OCI-LY1 (cell line): ENCODE results near the gene CEP112.

Source experiments
- EZH2 ChIP-seq: fragments of 200-600 bp; sonication (generic), shearing (Covaris generic); IDR thresholded peaks from 2 replicates; pipeline ENCODE4 v1.8.0; 2017; ENCODE audit warnings: borderline replicate concordance, mixed run types, mild to moderate bottlenecking, antibody characterized with exemption, low read length, moderate library complexity, mixed read lengths
- TF ChIP-seq, protein P1 (sequence below): fragments of 200-600 bp; sonication (generic), shearing (Covaris generic); IDR thresholded peaks from 2 replicates; pipeline ENCODE4 v1.5.1; 2017; ENCODE audit warnings: mild to moderate bottlenecking, antibody characterized with exemption, low read length, moderate library complexity, mixed read lengths

DNA sequence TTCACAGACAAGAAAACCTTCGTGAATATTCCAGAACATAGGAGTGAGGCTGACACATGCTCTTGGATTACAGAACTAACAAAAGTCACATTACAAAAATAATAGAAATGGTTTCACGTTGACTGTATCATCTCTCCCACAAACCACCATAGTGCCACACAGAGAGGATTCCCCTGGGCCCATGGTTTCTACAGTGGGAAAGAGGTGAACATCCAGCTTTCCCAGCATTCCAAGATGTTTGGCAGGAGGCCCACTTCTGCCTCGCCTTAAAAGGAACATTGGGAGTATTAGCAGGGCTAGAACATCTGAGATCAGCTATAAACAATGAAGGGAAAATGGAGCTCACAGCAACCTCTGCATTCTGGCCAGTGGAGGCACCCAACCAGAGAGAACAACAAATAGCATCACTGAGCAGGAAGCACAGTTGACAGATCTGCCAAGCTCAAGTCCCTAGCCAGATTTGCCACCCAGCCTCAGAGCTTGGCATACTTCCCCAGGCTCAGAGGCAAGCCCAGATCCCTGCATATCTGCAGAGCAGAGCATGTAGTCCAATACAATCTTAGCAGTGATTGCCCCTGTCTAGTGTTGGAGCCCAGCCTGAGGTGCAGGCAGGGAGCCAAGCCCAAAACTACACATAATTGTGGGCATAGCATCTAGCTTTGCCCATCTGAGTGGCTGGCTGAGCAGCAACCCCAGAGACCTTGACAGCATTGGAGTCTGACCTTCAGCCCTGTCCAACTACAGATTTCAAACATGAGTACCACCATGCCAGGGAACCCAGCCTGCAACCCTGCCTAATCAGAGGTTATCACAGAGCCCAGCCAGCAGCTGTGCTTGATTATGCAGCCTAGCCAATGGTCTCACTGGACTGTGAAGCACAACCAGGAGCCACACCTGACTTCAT lies 260.4 kb downstream of the CEP112 start:
- TF ChIP-seq, protein P1, sequence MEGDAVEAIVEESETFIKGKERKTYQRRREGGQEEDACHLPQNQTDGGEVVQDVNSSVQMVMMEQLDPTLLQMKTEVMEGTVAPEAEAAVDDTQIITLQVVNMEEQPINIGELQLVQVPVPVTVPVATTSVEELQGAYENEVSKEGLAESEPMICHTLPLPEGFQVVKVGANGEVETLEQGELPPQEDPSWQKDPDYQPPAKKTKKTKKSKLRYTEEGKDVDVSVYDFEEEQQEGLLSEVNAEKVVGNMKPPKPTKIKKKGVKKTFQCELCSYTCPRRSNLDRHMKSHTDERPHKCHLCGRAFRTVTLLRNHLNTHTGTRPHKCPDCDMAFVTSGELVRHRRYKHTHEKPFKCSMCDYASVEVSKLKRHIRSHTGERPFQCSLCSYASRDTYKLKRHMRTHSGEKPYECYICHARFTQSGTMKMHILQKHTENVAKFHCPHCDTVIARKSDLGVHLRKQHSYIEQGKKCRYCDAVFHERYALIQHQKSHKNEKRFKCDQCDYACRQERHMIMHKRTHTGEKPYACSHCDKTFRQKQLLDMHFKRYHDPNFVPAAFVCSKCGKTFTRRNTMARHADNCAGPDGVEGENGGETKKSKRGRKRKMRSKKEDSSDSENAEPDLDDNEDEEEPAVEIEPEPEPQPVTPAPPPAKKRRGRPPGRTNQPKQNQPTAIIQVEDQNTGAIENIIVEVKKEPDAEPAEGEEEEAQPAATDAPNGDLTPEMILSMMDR: no peak
- no peak for TF ChIP-seq EZH2
